ENCODE measurements around the gene POFUT2. TPM values are rescaled to one million over a fixed set of nuclear protein-coding genes. Genes with fewer than 3 reads are reported as not detected.

The POFUT2 gene
- total RNA-seq, 1 experiment from 2014 or later: 25.1 TPM

DNA sequence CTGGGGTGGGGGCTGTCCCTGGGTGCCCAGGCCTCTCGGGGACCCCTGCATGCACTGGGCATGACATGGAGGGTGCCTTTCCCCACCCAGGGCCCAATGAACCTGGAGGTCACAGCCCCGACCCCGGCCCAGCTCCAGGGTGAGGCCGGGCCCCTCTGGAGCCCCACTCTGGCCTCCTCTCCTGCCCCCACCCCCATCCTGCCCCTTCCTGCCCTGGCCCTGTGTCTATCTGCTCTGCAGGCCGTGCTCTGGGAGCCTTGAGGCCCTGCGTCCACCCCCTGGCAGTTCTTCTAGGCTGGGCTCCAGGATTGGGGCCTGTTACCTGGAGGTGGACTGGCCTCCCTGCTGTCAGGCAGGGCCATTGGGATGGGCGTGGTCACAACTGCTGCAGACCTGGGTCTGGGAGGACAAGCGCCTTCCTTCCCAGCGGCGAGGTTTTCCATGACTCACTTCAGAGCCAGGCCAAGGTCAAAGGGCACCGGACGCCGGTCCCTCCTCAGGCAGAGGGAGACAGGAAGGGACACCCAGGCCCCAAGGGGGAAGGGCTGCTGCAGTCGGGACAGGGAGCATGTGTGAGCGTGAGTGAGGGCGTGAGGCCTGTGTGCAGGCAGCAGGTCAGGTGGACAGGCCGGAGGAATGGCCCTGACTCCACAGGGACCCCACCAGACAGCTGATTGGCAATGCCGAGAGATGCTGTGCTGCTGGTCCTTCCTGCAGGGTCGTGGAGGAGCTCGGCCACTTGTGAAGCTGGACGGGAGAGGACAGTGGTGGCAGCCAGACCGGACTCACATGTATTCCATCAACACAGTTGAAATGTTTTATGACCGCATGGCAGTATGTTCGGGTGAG lies 31.1 kb upstream of the POFUT2 start:
- DNase-seq (ENCODE audit: low spot score): no peak
- Histone ChIP-seq H3K27ac (ENCODE audit: low read depth, low read length, poor library complexity, severe bottlenecking) (no peak overlapping the region), H3K9me3 (ENCODE audit: low read depth, low read length, poor library complexity, severe bottlenecking) (no peaks in the 10 kb centered on the region), H3K4me1 (ENCODE audit: insufficient read depth, low read length, poor library complexity, severe bottlenecking) (no peaks in the 10 kb centered on the region), H3K36me3 (ENCODE audit: insufficient read depth, low read length, poor library complexity, severe bottlenecking) (no peaks in the 10 kb centered on the region), H3K27me3 (replicated peaks; ENCODE audit: insufficient read depth, low read depth, low read length, poor library complexity) (no peaks in the 10 kb centered on the region), H3K4me3 (ENCODE audit: low read depth, low read length, poor library complexity, severe bottlenecking) (no peak overlapping the region)
- no peak for TF ChIP-seq EZH2 (IDR thresholded peaks at IDR 0.05; ENCODE audit: borderline replicate concordance, low read depth, low read length, poor library complexity, severe bottlenecking)
- TF ChIP-seq, protein P1, sequence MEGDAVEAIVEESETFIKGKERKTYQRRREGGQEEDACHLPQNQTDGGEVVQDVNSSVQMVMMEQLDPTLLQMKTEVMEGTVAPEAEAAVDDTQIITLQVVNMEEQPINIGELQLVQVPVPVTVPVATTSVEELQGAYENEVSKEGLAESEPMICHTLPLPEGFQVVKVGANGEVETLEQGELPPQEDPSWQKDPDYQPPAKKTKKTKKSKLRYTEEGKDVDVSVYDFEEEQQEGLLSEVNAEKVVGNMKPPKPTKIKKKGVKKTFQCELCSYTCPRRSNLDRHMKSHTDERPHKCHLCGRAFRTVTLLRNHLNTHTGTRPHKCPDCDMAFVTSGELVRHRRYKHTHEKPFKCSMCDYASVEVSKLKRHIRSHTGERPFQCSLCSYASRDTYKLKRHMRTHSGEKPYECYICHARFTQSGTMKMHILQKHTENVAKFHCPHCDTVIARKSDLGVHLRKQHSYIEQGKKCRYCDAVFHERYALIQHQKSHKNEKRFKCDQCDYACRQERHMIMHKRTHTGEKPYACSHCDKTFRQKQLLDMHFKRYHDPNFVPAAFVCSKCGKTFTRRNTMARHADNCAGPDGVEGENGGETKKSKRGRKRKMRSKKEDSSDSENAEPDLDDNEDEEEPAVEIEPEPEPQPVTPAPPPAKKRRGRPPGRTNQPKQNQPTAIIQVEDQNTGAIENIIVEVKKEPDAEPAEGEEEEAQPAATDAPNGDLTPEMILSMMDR (conservative IDR thresholded peaks at IDR 0.05; ENCODE audit: low read depth, low read length): no peak
- BruUV-seq (replicated peaks): no TSS peak
- CTCF ChIA-PET: no interaction called here
- POLR2A ChIA-PET (ENCODE audit: low non-redundant PET): no interaction called here
- intact Hi-C loops (cut with micrococcal nuclease; ENCODE audit: unreplicated experiment): no loop called here

DNA sequence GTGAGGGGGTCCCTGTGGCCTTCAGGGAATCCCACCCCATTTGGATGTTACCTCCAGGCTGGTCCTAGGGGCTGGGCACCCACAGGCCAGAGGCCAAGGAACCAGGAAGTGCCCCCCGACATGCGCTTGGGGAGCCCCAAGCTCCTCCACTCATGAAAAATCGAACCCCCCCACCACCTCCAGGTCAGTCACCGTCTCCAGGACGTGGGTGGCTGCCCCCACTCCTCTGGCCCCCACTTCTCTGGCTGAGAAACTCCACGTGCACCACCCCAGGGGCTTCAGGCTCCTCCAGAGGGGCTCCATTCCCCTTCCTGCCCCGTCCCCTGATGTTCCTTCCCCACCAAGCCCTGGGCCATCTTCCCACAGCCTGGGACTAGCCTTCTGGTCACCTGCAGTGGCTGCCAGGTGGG lies 30.5 kb upstream of the POFUT2 start:
- TF ChIP-seq, protein P1 (conservative IDR thresholded peaks at IDR 0.05; ENCODE audit: low read depth, low read length): no peak
- TF ChIP-seq EZH2 (IDR thresholded peaks at IDR 0.05; ENCODE audit: borderline replicate concordance, low read depth, low read length, poor library complexity, severe bottlenecking): no peak
- Histone ChIP-seq H3K27me3 (replicated peaks; ENCODE audit: insufficient read depth, low read depth, low read length, poor library complexity) (peaks cover 4% of the 10 kb centered on the region), H3K27ac (ENCODE audit: low read depth, low read length, poor library complexity, severe bottlenecking) (no peak overlapping the region), H3K4me3 (ENCODE audit: low read depth, low read length, poor library complexity, severe bottlenecking) (no peak overlapping the region), H3K4me1 (ENCODE audit: insufficient read depth, low read length, poor library complexity, severe bottlenecking) (no peaks in the 10 kb centered on the region), H3K36me3 (ENCODE audit: insufficient read depth, low read length, poor library complexity, severe bottlenecking) (no peaks in the 10 kb centered on the region), H3K9me3 (ENCODE audit: low read depth, low read length, poor library complexity, severe bottlenecking) (no peaks in the 10 kb centered on the region)
- intact Hi-C loops (cut with micrococcal nuclease; ENCODE audit: unreplicated experiment): no loop called here
- BruUV-seq (replicated peaks): no TSS peak
- DNase-seq (ENCODE audit: low spot score): no peak
- ChIA-PET CTCF (no interaction called here), POLR2A (ENCODE audit: low non-redundant PET) (no interaction called here)

GRCh38 chr21:45317398-45318145 lies 29.9 kb upstream of the POFUT2 start:
- no TSS peak for BruUV-seq (replicated peaks)
- no peak overlapping the region for H3K27ac ChIP-seq (ENCODE audit: low read depth, low read length, poor library complexity, severe bottlenecking)
- no peak for DNase-seq (ENCODE audit: low spot score)

More at GRCh38 chr21:45317398-45318145, 29.9 kb upstream of the POFUT2 start:
- no peak for TF ChIP-seq EZH2 (IDR thresholded peaks at IDR 0.05; ENCODE audit: borderline replicate concordance, low read depth, low read length, poor library complexity, severe bottlenecking)
- TF ChIP-seq, protein P1 (conservative IDR thresholded peaks at IDR 0.05; ENCODE audit: low read depth, low read length): no peak
- peaks cover 4% of the 10 kb centered on the region for H3K27me3 ChIP-seq (replicated peaks; ENCODE audit: insufficient read depth, low read depth, low read length, poor library complexity)
- H3K4me3 ChIP-seq (ENCODE audit: low read depth, low read length, poor library complexity, severe bottlenecking): no peak overlapping the region
- ChIA-PET CTCF (no interaction called here), POLR2A (ENCODE audit: low non-redundant PET) (no interaction called here)
- intact Hi-C loops (cut with micrococcal nuclease; ENCODE audit: unreplicated experiment): no loop called here
- H3K9me3 ChIP-seq (ENCODE audit: low read depth, low read length, poor library complexity, severe bottlenecking): no peaks in the 10 kb centered on the region
- H3K36me3 ChIP-seq (ENCODE audit: insufficient read depth, low read length, poor library complexity, severe bottlenecking): no peaks in the 10 kb centered on the region
- no peaks in the 10 kb centered on the region for H3K4me1 ChIP-seq (ENCODE audit: insufficient read depth, low read length, poor library complexity, severe bottlenecking)
